OCI-LY1 (cell line): ENCODE measurements around the gene ASPA.

ENCODE experiments used
- EZH2 ChIP-seq: fragments of 200-600 bp; sonication (generic), shearing (Covaris generic); IDR thresholded peaks from 2 replicates; pipeline ENCODE4 v1.8.0; 2017; ENCODE audit warnings: borderline replicate concordance, mixed run types, mild to moderate bottlenecking, antibody characterized with exemption, low read length, moderate library complexity, mixed read lengths
- TF ChIP-seq, protein P1 (sequence below): fragments of 200-600 bp; sonication (generic), shearing (Covaris generic); IDR thresholded peaks from 2 replicates; pipeline ENCODE4 v1.5.1; 2017; ENCODE audit warnings: mild to moderate bottlenecking, antibody characterized with exemption, low read length, moderate library complexity, mixed read lengths

DNA sequence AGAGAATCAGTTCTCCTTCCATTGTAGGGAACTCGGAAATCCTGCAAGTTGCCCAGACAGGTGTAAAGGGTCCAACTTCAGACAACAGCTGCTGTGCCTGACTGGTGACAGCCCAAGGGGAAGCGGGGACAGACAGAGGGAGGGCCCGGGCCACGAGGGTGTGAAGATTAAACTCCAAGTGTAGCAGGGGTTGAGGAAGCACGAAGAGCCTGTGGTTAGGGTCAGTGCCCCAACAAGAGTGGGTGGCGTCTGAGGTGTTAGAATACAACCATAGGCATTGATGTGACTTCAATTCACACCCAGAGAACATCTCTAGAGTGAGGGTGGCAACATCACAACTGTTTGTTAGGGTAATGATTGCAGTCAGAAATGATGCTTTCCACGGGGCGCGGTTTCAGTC, 39.1 kb downstream of the ASPA start:
- TF ChIP-seq, protein P1, sequence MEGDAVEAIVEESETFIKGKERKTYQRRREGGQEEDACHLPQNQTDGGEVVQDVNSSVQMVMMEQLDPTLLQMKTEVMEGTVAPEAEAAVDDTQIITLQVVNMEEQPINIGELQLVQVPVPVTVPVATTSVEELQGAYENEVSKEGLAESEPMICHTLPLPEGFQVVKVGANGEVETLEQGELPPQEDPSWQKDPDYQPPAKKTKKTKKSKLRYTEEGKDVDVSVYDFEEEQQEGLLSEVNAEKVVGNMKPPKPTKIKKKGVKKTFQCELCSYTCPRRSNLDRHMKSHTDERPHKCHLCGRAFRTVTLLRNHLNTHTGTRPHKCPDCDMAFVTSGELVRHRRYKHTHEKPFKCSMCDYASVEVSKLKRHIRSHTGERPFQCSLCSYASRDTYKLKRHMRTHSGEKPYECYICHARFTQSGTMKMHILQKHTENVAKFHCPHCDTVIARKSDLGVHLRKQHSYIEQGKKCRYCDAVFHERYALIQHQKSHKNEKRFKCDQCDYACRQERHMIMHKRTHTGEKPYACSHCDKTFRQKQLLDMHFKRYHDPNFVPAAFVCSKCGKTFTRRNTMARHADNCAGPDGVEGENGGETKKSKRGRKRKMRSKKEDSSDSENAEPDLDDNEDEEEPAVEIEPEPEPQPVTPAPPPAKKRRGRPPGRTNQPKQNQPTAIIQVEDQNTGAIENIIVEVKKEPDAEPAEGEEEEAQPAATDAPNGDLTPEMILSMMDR: no peak
- no peak for TF ChIP-seq EZH2
